ENCODE data around the gene BEX2. TPM values are rescaled to one million over a fixed set of nuclear protein-coding genes. Genes with fewer than 3 reads are reported as not detected.

BEX2 gene
- total and polyA plus RNA-seq, 10 of the 15 experiments (the other 5 are each of a cell fraction or from before 2014, with no cell fraction given), result 0.33 to 2.8 (median 0.85) TPM

- no peak within 1 kb of the TSS for H3K9ac ChIP-seq (ENCODE audit: control insufficient read depth, insufficient read depth, low read length)
- H2AFZ ChIP-seq (ENCODE audit: control insufficient read depth, low read depth, low read length), result peak within 1 kb of the TSS; percentile 58
- WGBS (ENCODE audit: insufficient coverage, insufficient replicate concordance, low lambda C conversion rate, missing lambda C conversion rate), result 10% methylated on average over 18 of the region's 18 CpGs
- H3K36me3 ChIP-seq (ENCODE audit: control insufficient read depth in 2 of 2, insufficient read depth in 2 of 2, low read length in 1 of 2), result no peaks in the 10 kb centered on the region
- ChIA-PET POLR2A (no interaction called here), CTCF (interaction anchor here (1.9 kb wide), 1 partner anchor 15 kb away, joined by 7 read pairs; no protein-coding TSS in a partner anchor), RAD21 (ENCODE audit: unreplicated experiment) (interaction anchor here (0.6 kb wide), 1 partner anchor 305 kb away, joined by 3 read pairs; no protein-coding TSS in a partner anchor), SMC1A (ENCODE audit: uncharacterized antibody, unreplicated experiment) (no interaction called here)
- no peaks in the 10 kb centered on the region for H3K27me3 ChIP-seq (replicated peaks in 1 of 2; ENCODE audit: control insufficient read depth in 2 of 2, insufficient read depth in 2 of 2, low read length in 1 of 2)
- ATAC-seq, result peak; percentile 22; the same call in 1 of the 3 replicates
- no peak for DNase-seq (ENCODE audit: low read depth, low spot score)
- intact Hi-C loops (cut with micrococcal nuclease; ENCODE audit: unreplicated experiment) (no loop called here), in situ Hi-C loops (cut with MboI) (no loop called here)
- no peak for FAIRE-seq
- H3K4me3 ChIP-seq, result peak within 1 kb of the TSS; percentile 50; the same call in 1 of the 2 replicates
- peak within 1 kb of the TSS; percentile 46 for H3K4me2 ChIP-seq (ENCODE audit: control insufficient read depth, insufficient read depth)
- no peak within 1 kb of the TSS for H3K27ac ChIP-seq (ENCODE audit: control insufficient read depth, insufficient read depth)
- H3K4me1 ChIP-seq (ENCODE audit: control insufficient read depth, insufficient read depth, low read length), result no peaks in the 10 kb centered on the region
- TF ChIP-seq GABPA (IDR thresholded peaks at IDR 0.05; ENCODE audit: low read depth), result no peak
- TF ChIP-seq FOS (IDR thresholded peaks at IDR 0.05; ENCODE audit: borderline replicate concordance, extremely low read depth, insufficient read length), result no peak
- no peak for TF ChIP-seq MTA3 (IDR thresholded peaks at IDR 0.05; ENCODE audit: borderline replicate concordance, low read length)
- 0 out of 4 replicates have a peak, but pooled peaks of 1 of the 2 experiments have one; percentile 21 for TF ChIP-seq IKZF2 (IDR thresholded peaks at IDR 0.05)
- TF ChIP-seq NFIC (IDR thresholded peaks at IDR 0.05; ENCODE audit: low read depth, low read length), result no peak
- no peak for TF ChIP-seq RUNX3 (IDR thresholded peaks at IDR 0.05; ENCODE audit: low read length)
- no peak for TF ChIP-seq FOXM1 (IDR thresholded peaks at IDR 0.05; ENCODE audit: low read depth, low read length)
- TF ChIP-seq SREBF1 (IDR thresholded peaks at IDR 0.05; ENCODE audit: low read length), result no peak
- no peak for TF ChIP-seq BCL11A (IDR thresholded peaks at IDR 0.05; ENCODE audit: low read depth, low read length)
- TF ChIP-seq ZNF687 (IDR thresholded peaks at IDR 0.05), result no peak
- no peak for TF ChIP-seq ZNF207 (IDR thresholded peaks at IDR 0.05; ENCODE audit: borderline replicate concordance)
- TF ChIP-seq POU2F2 (IDR thresholded peaks at IDR 0.05; ENCODE audit: borderline replicate concordance, low read depth, low read length), result no peak
- TF ChIP-seq ETV6 (conservative IDR thresholded peaks at IDR 0.05 in 1 of 2, IDR thresholded peaks at IDR 0.05 in 1 of 2; ENCODE audit: borderline replicate concordance in 1 of 2, low read depth in 1 of 2), result no peak
- no peak for TF ChIP-seq POLR2AphosphoS2 (IDR thresholded peaks at IDR 0.05; ENCODE audit: low read depth, low read length)
- TF ChIP-seq ZSCAN29 (IDR thresholded peaks at IDR 0.05), result no peak
- TF ChIP-seq SMC3 (IDR thresholded peaks at IDR 0.05; ENCODE audit: borderline replicate concordance, low read length), result no peak
- no peak for TF ChIP-seq CREM (IDR thresholded peaks at IDR 0.05; ENCODE audit: low read depth)
- TF ChIP-seq USF1 (IDR thresholded peaks at IDR 0.05; ENCODE audit: borderline replicate concordance, extremely low read length, insufficient read depth, low read depth, low read length), result peak; percentile 29
- TF ChIP-seq CBFB (IDR thresholded peaks at IDR 0.05; ENCODE audit: low read depth), result no peak
- 0 out of 2 replicates have a peak, but pooled peaks have one; percentile 24 for TF ChIP-seq IKZF1 (conservative IDR thresholded peaks at IDR 0.05)
- BruUV-seq (replicated peaks), result no TSS peak
- no peaks in the 10 kb centered on the region for H3K79me2 ChIP-seq (ENCODE audit: control insufficient read depth, insufficient read depth, low read length)
- H4K20me1 ChIP-seq (ENCODE audit: control insufficient read depth, insufficient read depth), result no peaks in the 10 kb centered on the region
- H3K9me3 ChIP-seq (replicated peaks; ENCODE audit: control insufficient read depth, insufficient read depth, low read length), result no peaks in the 10 kb centered on the region
Measured at GRCh38 chrX:103356130-103356798, 45.5 kb upstream of the BEX2 start, which contains the start of gene TCEAL9. TSS of gene TCEAL9 (plus strand) at chrX:103356506. CDS start at chrX:103357685, 1,179 bp downstream.
